Measurements from ENCODE around the gene OCRL.
"Not testable (repeated sequence)": the region's sequence is repeated elsewhere in the genome, so short reads cannot be mapped to it uniquely, and the experiment has no call there.

OCRL gene

DNA sequence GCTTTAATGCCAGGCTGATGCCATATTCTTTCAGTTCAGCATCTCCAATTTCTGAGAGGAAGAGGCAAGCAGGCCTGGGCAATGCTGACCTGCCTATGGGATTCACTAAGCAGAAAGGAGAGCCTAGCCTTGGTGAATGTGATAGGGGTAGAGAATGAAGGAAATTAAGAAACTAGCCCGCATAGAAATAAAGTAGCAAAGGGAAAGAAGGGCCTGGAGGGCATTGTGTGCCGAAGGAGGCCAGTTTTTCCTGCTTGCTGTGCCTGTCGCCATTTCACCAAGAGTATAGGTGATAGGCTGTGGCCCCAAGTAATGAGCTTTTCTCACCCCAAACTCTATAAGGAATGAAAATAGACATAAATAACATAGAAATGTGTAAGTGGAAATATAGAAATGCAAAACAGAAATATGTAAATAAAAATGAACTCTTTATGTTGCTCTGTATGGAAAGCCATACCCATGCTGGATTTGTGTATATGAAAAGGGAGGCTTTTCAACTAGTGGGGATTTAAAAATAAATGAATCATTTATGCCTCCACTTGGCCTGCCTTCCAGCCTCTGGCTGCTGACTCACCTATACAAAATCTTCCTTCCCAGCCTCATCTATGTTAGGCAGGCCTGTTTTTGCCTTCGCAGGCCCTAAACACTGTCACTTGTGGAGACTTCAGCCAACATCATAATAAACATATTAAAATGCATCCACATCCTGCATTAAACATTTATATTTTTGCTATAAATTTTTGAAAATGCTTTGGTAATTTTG lies 5.1 kb upstream of the OCRL start:
- no peak for DNase-seq

DNA sequence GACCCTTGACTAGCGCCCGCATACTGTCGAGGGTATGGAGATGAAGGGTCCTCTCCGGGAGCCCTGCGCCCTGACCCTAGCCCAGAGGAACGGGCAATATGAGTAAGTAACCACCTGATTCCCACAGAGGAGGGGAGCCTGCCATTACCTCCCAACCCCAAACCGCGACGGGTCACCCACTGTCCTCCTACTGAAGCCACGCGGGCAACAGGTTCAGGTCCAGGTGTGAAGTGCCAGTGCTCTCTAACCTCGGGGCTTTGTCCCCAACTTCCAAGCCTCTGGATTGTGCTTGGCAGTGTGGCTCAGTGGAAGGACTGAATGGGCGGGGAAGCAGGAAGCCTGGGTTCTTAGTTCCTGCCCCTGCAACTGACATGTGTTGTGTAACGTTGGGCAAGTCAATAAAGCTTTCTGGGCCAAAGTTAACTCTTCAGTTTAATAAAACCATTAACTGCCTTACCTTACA lies 694 bp downstream of the OCRL start:
- peak in 7 of 56 donors; percentile 0 to 8 (median 4) for DNase-seq

DNA sequence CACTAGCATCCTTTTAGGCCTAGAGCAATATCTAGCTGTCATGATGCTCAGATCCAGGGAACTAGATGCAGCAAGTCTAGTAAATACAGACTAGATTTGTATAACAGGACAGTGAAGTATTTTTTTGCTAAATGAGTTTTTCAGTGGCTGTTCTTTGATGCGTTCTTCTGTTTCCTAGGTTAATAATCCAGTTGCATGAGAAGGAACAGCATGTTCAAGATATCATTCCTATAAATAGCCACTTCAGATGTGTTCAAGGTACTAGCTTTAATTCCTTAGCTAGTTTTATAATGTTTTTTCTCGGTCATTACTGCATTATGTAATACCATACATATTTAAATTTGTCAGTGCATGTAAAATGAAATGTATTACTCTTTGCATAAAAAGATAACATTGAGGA lies 4.7 kb downstream of the OCRL start:
- DNase-seq, result no peak

DNA sequence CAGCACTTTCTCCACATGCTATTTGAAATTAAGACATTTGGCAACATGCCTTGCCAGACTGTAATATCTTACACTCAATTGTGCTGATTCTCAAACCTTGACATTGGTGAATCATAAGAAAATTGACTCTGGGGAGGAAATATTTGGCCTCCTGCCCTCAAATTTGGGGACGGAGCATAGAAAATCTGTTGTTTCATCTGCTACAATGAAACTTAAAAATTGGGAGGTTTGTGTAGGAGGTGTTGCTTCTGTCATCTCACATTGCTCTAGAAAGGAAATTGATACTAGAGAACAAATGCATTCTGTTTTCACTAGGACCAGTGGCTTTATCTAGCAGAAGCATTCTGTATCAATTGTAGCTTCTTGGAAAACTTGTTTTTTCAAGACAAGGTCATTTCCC lies 5.3 kb downstream of the OCRL start:
- no peak for DNase-seq

DNA sequence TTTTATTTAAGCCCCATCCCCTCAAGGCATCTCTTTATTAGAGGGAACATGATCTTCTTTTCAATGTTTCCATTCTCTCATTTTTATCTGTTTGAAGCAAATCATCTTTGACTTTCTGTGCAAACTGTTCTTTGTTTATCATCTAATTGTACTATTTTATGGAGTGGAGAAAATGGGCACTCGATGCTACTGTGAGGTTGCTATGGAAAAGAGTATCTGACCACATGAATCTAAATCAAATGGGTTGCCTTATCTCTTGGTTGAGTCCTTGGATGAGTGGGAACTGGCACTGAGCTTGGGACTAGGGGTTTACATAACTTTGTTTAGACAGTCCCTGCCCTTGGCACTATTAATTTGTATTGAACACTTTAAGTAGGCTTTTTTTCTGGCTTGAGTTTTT lies 9.1 kb downstream of the OCRL start:
- DNase-seq, result no peak

DNA sequence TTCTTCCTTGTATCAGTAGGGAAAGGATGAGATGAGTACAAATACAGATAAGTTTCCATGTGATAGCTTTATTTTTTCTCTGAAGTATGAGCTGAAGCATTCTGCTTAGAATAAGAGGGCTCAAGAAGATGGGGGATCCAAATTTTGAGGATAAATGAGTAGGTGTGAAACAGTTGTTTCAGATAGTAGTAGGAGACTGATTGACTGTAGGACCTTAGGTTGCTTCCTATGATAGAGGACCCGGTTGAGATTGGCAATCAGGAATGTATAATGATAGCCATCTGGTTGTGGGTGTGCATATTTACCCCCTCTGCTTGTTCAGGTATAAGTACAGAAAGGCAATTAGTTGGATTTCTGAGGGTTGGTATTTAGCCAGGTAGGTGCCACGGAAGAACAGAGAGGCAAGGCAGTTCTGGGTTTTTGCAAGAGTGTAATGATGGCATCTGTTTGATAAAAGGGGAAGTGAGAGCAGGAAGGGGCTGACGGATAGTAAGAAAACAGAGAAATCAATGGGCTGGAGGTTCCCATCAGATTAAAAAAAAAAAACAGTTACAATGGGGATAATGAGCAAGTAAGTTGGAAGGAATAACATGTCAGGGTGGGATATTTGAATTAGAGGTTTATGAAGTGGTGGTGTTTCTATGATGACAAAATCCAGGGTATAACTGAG lies 13.7 kb downstream of the OCRL start:
- DNase-seq, result no peak

DNA sequence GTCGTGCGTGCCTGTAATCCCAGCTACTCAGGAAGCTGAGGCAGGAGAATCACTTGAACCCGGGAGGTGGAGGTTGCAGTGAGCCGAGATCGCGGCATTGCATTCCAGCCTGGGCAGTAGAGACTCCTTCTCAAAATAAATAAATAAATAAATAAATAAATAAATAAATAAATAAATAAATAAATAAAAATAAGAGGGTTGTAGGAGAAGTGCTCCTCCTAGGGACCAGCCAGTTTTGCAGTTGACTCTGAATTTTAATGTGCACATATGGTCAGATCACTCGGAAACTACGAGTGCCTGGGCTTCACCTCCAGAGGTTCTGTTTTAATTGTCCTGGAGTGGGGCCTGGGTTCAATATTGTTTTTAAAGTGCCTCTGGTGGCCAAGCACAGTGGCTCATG lies 14.8 kb downstream of the OCRL start:
- not testable (repeated sequence) for DNase-seq

DNA sequence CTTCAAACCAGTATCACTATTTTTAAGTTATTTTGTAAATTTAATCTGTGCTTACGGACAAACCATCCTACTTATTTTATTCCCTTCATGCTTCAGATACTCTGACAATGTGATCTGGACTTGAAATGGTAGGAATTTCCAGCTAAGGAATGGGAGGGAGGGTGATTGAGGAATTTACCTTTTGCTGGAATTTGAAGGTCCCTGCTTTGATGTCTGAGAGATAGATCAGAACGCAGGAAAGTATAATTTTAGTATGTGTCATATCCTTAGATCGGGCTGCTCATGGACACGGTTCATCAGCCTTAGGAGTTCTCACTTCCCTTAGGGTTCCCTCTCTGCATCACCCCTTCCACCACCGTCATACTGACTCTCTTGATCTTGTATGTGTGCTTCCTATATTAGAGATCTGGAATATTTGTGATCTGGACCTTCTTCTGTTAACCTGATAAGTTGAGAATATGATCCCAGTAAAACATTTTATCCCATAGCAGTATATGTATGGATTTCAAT lies 16.8 kb downstream of the OCRL start:
- DNase-seq, result no peak

DNA sequence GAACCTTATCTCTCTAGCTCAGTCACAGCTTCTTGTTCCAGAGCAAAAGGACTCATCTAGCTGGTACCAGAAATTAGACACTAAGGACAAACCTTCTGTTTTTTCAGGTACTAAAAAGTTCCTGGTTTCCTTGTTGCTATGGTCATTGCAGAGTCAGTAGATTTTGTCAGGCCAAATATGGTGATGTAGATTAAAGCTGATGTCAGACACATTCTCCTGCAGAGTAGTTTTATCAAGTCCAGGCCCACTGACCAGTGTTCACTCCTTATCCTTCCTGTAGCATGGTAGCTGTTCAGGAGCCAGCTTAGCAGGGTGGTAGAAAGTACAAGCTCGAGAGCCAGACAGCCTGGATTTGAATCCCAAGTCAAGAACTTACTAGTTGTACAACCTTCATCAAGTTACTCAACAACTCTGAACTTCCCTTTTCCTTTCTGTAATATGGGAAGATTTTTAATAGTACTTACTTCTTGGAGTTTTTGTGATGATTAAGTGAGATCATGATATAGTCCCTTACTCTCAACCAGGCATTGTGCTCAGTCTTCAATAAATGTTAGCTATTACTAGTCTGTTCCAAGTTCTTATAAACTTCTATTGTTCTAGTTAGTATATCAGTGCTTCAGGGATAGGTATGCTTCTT lies 17.9 kb downstream of the OCRL start:
- DNase-seq, result no peak

DNA sequence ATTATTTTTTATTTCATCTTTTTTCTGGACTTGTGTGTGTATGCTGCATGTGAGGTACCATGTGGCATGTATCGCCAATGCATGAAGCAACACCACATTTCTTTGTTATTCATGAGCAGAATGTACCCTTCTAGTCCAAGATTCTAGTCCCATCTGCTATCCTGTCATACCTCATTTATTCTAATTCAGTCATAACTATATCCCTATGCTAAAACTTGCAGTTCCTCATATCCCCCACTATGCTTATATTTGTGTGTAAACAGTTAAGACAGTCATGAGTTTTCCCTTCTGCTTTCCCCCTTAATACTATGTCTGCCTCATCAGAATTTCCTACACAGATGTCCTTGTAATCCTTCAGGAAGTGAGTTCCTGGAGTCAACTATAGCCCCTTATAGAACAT lies 19.7 kb downstream of the OCRL start:
- DNase-seq, result no peak

DNA sequence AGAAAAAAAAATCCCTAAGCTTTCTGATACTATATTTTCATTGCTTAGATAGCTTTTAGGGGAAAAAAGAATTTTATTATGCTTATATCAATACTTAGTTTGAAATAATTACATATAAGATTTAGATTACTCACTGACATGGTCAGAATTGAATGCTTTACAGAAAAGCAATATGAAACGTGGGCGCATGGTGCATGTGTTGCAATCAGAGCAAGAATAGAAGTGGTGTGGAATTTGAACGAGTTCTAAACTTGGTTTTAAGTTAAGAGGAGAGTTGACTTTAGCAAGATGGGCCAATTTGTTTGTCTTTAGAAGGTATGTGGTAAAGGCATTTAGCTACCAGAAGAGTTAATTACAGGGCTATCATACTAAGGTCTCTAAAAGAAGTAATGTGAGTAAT lies 21.4 kb downstream of the OCRL start:
- no peak for DNase-seq

DNA sequence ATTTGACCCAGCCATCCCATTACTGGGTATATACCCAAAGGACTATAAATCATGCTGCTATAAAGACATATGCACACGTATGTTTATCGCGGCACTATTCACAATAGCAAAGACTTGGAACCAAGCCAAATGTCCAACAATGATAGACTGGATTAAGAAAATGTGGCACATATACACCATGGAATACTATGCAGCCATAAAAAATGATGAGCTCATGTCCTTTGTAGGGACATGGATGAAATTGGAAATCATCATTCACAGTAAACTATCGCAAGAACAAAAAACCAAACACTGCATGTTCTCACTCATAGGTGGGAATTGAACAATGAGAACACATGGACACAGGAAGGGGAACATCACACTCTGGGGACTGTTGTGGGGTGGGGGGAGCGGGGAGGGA lies 24.3 kb downstream of the OCRL start:
- DNase-seq, result not testable (repeated sequence)

DNA sequence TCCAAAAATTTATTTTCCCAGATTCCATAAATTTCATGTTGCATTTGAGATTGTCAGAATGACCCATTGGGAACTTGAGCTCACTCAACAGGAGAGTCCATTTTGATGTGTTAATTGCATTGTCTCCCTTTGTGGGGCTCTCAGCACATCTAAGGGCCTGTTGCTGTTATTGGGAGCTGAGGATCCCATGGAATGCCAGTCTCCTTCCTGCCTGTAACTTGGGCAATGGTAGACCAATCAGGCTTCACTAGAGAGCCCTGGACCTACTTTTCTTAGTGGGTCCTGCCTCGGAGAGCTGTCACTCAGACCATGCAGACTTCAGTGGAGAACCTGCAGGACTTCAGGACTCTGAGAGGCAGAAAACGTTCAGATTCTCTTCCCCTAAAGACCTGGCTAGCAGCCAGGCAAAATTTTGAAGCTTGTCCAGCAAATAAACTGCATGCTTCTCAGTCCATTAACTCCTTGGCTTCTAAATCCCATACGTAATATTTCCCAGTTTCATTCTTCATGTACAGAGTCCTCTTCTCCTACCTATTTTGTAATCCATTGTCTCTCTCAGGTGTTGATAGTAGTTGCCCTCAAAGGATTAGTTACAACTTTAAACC lies 25.1 kb downstream of the OCRL start:
- DNase-seq, result no peak

DNA sequence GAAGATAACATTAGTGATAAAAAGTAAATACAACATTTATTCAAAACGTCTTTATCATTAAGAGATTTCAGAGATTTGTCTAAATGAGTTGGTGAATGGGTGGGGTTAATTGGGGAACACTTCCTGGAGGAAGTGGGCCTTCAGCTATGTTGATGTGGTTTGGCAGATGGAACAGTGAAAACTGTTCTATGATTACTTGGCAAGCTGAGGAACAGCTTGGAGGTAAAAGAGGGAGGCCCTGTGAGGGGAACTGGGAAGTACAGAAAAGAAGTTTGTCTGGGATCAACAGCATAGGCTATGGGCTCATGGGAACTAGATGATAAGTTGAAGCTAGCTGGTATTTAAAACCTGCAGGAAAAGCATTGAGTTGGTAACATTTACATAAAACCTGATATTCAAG lies 26.0 kb downstream of the OCRL start:
- no peak for DNase-seq

DNA sequence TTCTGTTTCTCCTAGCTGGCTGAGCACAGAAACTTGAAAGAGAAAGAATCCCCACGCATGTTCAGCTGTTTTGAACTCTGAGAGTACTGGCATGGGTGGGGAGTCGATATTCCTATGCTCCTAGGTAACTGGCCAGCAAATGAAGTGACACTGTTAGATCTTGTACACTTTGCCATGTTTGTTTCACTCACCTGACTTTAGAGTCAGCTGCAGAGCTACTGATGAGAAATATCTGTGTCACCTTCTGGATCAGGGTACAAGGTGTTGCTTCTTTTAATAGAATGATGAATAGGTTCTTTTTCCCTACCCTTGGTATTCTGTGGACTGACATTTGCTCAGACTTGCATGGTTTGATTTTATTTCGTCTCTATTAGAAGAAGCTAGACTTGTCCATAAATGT lies 28.3 kb downstream of the OCRL start:
- no peak for DNase-seq

DNA sequence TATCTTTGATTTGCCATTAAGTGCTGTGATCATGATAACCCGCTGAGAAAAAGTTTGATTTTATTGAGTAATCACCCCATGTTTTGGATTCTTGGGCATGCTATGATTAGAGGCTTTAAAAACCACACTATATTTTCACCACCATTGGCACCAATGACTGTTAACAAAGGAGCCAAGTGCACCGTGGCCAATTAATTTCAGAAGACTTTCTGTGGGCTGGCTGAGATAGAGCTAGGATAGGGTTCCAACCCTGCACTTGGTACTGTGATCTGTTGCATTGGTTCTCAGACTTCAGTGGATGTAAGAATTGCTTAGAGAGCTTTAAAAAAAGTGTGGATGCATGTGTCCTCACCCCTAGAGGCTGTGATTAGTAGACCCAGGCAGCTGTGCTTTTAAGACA lies 32.4 kb downstream of the OCRL start:
- DNase-seq, result no peak

DNA sequence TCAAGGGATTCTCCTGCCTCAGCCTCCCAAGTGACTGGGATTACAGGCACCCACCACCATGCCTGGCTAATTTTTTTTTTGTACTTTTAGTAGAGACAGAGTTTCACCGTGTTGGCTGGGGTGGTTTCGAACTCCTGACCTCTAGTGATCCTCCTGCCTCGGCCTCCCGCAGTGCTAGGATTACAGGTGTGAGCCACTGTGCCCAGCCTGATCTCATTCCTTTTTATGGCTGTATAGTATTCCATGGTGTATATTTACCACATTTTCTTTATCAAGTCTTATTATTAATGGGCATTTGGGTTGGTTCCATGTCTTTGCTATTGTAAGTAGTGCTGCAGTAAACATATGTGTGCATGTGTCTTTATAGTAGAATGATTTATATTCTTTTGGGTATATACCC lies 33.6 kb downstream of the OCRL start:
- DNase-seq, result not testable (repeated sequence)

DNA sequence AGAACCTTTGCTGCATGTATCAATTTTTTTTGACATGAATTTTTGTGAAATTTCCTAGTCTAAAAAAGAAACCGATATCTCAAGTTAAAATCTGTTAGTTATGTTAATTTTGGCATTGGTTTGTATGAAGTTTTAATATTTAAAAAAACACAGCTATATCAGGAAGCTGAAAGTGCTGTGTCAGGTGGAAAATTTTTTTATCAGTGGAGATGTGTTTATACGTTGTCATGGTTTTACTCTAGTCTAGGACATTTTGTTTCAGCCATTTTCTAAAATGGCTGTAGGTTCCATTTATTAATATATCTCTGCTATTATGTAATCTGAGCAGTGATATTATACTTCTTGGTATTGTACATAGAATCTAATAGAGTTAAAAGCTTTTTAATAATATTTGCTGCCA lies 34.2 kb downstream of the OCRL start:
- DNase-seq, result no peak

DNA sequence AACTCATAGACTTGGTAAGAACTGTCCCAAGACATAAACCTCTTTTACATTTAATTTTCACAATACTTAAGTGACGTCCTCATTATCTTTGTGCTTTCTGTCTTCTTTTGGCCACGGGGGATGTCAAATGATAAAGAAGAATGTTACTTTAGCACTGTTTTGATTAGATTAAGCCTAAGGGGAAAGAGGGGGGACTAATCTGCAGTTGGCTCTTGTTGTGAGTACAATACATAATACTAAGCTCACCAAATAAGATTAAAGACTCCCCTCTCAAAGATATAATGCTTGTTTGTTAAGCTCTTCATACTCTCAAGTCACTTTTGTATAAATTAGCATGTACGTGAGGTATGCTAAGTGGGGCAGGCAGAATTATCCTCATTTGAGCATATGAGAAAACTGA lies 36.5 kb downstream of the OCRL start:
- no peak for DNase-seq

DNA sequence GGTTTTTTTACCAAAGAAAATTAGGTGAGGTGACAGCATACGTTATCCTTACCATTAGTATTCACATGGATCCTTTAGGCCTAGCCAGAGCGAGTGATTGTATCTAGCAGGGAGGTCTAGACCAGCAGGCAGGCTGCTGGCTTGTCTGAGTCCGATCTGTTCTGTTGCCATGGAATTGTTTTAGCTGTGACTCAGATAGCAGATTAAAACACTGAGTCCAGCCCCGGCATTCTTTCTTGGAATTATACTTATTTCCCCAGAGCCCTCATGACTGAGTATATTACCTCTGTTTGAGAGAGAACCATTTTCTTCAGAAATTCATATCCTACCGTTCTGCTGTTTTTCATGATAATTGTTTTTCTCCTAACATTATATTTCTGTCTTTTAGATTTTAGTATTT lies 37.4 kb downstream of the OCRL start:
- DNase-seq, result peak in 2 of 56 donors; percentile 0 to 2

DNA sequence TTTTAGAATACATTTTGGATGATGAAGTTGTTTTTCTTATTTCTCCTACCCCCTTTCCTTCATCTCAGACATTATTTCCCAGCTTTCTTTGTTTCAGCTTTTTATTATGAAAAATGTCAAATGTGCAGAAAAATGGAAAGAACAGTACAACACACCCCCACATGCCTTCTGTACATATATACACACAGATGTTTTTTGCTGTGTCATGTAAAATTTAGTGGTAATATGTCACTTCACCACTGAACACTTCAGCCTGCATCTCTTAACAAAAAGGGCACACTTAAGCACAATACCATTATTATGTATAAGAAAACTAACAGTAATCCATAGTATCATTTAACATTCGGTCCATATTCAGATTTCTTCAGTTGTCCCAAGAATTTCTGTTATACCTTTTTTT lies 37.8 kb downstream of the OCRL start:
- no peak for DNase-seq

DNA sequence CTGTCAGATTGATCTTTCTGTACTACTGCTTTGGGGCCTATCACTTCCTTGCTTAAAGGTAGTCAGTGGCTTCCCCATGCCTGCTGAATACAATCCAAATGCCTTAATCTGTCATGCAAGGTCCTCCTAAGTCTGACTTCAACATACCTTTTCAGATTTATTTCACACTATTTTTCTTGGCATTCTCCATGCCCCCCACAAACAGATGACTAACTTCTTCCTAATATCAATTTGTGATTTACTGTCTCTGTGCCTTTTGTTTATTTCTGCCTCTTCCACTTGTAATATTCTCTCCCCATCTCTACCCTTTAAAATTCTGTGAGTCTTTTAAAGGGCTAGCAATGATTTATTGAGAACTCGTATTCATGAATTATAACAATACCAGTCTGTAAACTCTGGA lies 41.8 kb downstream of the OCRL start:
- DNase-seq, result no peak

Measured in amygdala (tissue), 56 donors.